ENCODE data around the gene SLC22A17.

SLC22A17 gene

GRCh38 chr14:23361320-23361719 is 8.6 kb upstream of the SLC22A17 start:
- no peak for FAIRE-seq

DNA sequence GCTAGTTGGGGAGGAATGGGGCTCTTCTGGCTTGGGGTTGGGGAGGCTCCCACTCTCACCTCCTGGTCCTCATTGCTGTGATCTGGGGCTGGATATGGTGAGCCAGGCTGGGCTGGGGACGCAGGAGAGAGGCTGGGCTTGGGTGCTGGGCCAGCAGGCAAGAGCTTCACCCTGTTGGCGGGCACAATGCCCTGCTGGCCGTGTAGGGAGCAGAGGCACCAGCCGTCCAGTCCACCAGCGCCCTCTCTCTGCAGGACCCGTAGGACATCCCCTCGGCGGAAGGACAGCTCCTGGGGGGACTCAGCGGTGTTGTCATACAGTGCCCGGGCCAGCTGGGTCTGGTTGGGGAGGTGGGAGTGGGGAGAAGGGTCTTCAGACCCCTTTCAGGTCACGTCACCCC is 7.8 kb upstream of the SLC22A17 start:
- FAIRE-seq = no peak

DNA sequence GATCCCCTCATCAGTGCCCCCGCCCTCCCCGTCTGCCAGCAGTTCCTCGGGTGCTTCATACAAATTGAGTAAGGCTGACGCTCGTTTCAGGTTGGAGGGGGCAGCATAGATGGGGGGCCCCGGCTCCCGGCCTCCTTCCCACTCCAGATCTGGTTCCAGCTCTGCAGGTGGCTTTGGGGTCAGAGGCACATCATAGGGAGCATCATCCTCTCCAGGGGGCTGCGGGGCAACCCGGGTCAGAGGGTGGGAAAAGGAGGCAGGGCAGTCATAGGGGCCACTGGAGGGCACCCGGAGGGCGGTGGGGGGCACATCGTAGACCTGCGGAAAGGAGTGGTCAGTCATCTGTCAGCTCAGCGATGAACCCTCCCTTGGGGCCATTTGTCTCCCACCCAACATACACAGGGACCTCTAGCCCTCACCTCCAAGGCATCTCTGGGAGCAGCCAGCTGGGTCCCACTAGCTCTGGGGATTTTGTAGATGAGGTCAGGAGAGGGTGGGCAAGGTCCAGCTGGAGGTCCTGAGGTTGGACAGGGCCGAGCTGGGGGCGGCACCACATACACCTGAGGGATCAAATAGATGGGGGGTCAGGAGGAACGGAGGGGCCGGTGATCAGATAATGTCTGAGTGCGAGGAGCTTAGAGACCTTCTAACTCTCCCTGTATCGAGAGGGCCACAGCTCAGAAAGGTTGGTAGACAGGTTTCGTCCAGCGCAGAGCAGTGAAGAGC is 7.2 kb upstream of the SLC22A17 start:
- no peak for FAIRE-seq

DNA sequence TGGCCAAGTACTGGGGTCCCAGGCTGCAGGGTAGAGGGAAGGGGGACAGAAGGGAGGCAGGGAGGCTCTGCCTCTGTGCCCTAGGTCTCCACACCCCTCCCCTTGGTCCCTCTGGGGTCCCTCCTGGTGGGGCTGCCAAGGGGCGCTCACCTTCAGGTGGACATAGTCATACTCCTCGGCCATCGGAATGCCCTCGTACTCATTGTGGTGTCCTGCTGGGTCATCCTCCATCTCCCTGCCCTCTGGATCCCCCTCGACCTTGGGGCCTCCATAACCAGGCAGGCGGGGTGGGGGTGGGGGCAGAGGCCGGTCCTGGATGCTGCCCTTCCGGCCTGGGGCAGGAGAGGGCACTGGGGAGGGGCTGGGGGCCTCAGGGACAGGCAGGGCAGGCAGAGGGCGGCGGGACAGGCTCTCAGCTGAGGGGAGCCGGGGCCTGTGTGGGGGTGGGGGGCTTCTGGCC is 6.5 kb upstream of the SLC22A17 start:
- no peak for FAIRE-seq

DNA sequence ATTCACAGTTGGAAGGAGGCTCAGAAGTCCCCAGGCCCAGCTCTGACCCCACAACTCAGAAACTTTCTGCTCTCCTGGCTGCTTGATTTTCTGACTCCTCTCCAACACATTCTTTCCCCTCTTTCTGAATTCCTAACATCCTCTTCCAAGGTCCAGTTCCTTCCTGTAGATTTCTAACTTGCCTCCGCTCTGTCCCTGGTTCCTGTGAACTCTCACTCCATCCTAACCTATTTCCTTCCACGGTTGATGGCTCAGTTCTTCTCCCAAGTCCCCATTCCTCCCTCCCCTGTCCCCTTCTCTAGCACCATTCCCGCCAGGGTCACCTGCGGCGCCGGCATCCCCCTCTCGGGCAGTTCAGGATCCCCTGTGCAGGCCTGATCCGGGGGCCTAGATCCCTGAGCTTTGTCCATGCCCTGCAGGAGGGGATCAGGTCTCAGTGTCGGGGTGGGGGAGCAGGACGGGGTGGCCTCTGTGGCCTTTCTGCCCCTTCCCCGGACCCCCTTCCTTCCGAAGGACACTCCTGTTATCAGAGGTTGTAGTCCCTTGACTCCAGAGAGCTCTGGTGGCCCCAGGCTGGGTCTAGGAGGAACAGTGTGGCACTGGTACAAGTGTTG is 6.0 kb upstream of the SLC22A17 start:
- no peak for FAIRE-seq

DNA sequence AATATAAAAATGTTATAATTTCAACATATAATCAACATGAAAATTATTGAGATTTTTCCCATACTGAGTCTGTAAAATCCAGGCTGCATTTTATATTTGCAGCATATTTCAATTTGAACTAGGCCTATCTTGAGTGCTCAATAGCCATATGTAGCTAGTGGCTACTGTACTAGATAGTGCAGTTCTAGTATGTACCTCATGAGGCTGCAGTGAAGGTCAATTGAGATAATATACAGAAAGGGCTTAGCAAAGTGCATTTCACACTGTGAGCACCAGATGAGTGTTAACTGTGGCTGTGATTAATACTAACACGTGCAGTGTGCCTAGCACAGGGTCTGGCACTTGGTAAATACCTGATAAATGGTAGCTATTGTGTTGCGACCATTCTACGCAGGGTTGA is 5.4 kb upstream of the SLC22A17 start:
- no peak for FAIRE-seq

DNA sequence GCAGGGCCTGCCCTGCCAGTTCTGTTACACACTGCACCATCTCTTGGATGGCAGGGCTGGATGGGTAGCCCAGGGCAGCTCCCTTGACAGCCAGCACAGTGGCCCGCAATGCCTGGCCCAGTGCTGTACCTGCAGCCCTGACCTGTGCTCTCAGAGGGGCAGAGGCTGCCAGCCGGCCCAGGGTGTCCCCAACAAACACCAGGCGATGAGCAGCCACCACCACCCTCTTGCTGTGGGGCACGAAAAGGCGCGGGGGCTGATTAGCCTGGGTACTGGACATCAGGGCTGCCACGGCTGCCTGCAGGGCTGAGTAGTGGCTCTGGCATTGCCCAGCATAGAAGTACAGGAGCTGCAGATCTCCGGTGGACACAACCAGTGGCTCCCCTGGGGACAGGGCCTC is 4.6 kb upstream of the SLC22A17 start:
- FAIRE-seq = no peak

DNA sequence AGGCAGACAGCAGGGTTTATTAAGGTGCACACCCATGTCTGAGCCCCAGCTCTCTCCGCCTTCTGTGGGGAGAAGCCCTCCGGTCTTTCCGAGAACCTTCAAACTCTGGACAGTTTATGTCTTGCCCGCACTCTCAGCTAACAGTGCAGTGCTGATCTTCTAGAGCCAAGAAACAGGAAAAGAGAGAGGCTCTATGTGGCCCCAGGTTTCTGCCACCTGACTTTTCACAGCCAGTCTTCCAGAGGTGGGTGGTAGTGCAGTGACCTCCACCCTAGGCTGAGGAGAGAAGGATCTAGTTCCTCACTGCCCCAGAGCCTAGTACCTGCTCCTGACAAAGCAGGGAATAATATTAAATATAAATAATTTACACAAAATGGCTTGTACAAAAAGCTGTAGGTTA is 4.0 kb upstream of the SLC22A17 start:
- no peak for FAIRE-seq

- no peak for FAIRE-seq
Measured at GRCh38 chr14:23355871-23356435, 3.3 kb upstream of the SLC22A17 start.

- FAIRE-seq = no peak
Measured at GRCh38 chr14:23354990-23355389, 2.3 kb upstream of the SLC22A17 start.

GRCh38 chr14:23353433-23353780 is 720 bp upstream of the SLC22A17 start:
- FAIRE-seq = no peak

DNA sequence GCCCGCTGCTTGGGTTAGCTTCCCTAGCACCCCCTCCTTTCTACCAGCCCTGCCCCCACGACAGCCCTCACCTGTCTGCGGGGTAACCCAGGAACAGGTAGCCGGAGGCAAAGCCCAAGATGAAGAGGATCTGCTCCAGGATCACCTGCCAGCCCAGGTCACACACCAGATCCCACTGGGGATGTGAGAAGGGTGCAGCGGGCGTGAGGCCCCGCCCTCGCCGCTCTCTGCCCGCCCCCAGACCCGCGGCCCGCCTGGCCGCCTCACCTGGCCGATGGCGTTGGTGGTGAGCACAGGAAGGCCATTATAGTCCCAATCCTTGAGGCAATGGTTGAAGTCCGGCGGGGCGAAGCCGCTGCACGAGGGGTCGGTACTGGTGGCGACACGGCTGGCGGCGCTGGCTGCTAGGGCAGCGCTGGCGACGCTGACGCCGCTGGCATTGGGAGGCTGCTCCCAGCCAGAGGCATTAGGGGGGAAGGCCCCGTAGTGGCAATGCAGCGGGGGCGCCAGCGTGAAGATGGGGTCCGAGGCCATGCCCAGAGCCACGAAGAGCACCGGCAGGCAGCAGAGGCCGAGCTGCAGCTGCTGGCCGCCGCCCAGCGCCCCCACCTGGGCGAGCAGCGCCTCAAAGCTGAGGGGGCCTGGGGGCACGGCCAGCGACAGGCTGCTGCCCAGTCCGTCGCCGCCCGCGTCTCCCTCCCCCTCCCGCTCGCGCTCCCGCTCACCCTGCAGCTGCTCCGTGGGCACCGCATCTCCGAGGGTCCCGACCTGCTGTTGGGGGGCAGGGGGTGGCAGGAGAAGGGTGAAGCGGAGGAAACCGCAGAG is 794 bp downstream of the SLC22A17 start:
- no peak for FAIRE-seq

DNA sequence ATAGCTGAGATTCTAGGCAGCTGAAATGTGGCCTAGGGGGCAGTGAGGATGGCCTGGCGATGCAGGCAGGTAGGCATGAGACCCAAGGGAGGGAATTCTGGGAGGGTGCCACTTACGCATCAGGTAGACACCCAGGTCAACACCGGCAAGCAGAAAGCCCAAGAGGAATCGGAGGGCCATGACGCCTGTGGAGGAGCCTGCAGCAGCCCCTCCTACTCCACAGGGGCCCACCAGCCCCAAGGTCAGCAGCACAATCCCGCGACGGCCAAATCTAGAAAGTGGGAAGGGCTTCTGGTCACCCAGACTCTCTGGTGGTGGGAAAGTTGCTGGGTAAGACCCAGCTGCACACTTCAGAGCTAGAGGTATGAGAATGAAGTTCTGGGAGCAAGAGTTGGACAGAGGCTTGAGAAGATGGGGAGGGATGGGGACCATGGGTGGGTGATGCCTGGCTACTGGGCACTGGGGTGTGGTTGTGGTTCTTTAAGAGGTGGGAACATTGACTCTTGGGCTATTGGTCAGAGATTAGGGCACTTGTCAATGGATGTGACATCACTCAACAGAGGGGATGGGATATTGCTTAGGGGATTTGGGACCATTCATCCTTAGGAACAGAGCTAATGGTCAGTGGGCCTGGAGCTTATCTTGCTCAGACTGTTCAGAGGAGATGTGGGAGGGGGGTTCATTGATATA is 3.4 kb downstream of the SLC22A17 start:
- FAIRE-seq = no peak

DNA sequence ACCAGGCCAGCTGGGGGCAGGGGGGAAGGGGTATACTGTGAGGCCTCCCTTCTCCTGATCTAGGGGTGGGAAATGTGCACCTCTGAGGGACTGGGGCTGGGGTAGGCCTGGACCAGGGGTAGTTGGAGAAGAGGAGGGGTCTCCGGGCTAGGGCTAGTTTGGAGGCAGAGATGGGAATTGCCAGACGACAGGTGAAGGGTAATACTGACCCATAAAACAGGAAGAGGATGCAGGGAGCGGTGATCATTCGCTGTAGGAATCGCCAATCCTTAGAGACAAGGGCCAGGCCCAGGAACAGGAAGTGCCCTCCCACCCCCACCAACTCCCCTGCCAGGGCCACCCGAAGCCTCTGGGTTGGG is 4.4 kb downstream of the SLC22A17 start:
- no peak for FAIRE-seq

DNA sequence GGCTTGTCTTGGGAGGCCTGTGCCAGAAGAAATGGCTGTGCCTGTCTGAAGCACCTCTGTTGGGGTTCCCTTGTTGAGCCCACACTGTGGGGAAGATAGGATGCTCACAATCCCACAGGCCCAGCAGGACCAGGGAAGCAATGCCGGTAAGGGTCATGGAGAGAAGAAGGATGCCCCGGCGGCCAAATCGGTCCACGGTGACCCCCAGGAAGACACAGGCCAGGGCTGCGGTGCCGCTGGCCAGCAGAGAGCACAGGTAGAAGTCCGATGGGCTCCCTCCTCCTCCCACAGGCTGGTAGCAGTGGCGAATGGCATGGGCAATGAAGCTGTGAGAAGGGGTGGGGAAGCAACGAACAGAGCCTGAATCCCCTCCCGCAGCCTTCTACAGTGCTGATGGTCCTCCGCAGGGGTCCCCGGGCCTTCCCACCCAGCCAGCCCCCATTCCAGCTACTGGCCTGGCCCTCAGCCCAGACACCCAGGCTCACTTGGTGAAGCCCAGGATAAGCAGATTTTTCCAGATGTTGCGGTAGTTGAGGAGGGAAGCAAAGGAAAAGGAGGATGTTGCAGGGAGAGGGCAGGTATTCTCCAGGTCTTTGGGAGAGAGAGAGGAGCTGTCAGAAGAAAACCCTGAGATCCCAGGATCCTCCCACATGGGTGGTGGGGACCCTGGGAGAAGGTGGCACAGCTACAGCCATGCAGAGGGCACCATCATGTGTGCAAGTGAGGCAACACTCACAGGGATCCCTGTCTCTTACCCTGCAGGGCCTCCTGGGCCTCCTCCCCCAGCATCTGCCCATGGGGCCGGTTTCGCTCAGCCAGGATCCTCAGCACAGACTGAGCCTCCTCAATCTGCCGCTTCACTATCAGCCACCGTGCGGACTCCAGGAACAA is 5.0 kb downstream of the SLC22A17 start:
- FAIRE-seq = no peak

- no peak for FAIRE-seq
Measured at GRCh38 chr14:23346693-23347405, 5.8 kb downstream of the SLC22A17 start.

GRCh38 chr14:23345987-23346692 is 6.5 kb downstream of the SLC22A17 start:
- FAIRE-seq = no peak

- no peak for FAIRE-seq
Measured at GRCh38 chr14:23344481-23344880, 8.2 kb downstream of the SLC22A17 start.

DNA sequence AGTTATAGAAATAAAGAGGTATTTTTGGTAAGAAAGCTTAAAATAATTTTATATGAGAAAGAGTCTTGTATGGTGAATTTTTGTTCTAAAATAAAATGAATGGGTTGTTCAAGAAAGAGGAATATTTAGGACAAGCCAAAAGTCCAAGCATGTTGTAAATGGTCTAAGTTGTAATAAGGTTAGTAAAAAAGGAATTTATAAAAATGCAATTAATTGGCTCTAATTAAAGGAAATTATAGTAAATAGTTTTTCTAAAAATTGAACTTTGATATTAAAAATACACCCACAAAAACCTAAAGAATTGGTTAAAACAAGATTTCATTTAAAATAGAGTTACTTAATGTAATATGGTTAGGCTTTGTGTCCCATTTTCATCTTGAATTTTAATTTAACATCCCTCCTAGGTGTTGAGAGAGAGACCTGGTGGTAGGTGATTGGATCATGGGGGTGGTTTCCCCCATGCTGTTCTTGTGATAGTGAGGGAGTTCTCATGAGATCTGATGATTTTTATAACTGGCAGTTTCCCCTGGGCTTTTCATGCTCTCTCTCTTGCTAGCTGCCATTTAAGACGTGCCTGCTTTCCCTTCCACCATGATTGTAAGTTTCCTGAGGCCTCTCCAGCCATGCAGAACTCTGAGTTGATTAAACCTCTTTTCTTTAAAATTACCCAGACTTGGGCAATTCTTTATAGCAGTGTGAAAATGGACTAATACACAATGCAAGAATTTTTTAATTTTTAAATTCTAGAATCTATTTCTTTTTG is 13.0 kb downstream of the SLC22A17 start:
- FAIRE-seq = no peak

- no peak for FAIRE-seq
Measured at GRCh38 chr14:23335623-23336022, 17.1 kb downstream of the SLC22A17 start.
